ENCODE results near the gene CADPS2. TPM values are rescaled to one million over a fixed set of nuclear protein-coding genes. Genes with fewer than 3 reads are reported as not detected.

Gene CADPS2
- total RNA-seq, 1 donor from 2014 or later: 19.1 TPM

DNA sequence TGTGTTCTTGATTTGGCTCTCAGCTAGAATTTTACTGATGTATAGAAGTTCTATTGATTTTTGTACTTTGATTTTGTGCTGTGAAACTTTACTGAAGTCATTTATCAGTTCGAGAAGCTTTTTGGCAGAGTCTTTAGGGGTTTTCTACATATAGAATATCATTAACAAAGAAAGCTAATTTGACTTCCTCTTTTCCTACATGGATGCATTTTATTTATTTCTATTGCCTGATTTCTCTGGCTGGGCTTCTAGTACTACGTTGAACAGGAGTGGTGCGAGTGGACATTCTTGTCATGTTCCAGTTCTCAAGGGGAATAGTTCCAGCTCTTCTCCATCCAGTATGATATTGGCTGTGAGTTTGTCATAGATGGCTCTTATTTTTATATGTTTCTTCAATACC lies 252.8 kb downstream of the CADPS2 start:
- Histone ChIP-seq H3K36me3 (no peaks in the 10 kb centered on the region), H3K4me2 (no peak overlapping the region), H3K9ac (no peak overlapping the region), H3K27me3 (no peaks in the 10 kb centered on the region), H4K20me1 (ENCODE audit: low read depth) (no peaks in the 10 kb centered on the region), H3K4me1 (no peaks in the 10 kb centered on the region), H3K79me2 (ENCODE audit: low read depth) (no peaks in the 10 kb centered on the region), H3F3A (ENCODE audit: low read depth) (no peaks in the 10 kb centered on the region), H2AFZ (replicated peaks) (no peak overlapping the region), H3K9me3 (ENCODE audit: low read depth) (no peaks in the 10 kb centered on the region), H3K4me3 (no peak overlapping the region), H3K27ac (no peak overlapping the region)
- Mint-ChIP-seq H3K4me1 (no peaks in the 10 kb centered on the region), H3K4me3 (no peak overlapping the region), H3K36me3 (no peaks in the 10 kb centered on the region), H3K27me3 (ENCODE audit: insufficient read depth, low read depth) (no peaks in the 10 kb centered on the region), H3K9me3 (peaks cover 6% of the 10 kb centered on the region), H3K27ac (no peak overlapping the region)
- no peak for DNase-seq (ENCODE audit: low spot score)
- TF ChIP-seq, protein P1, sequence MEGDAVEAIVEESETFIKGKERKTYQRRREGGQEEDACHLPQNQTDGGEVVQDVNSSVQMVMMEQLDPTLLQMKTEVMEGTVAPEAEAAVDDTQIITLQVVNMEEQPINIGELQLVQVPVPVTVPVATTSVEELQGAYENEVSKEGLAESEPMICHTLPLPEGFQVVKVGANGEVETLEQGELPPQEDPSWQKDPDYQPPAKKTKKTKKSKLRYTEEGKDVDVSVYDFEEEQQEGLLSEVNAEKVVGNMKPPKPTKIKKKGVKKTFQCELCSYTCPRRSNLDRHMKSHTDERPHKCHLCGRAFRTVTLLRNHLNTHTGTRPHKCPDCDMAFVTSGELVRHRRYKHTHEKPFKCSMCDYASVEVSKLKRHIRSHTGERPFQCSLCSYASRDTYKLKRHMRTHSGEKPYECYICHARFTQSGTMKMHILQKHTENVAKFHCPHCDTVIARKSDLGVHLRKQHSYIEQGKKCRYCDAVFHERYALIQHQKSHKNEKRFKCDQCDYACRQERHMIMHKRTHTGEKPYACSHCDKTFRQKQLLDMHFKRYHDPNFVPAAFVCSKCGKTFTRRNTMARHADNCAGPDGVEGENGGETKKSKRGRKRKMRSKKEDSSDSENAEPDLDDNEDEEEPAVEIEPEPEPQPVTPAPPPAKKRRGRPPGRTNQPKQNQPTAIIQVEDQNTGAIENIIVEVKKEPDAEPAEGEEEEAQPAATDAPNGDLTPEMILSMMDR (IDR thresholded peaks at IDR 0.05): no peak
- no peak for TF ChIP-seq EZH2phosphoT487 (IDR thresholded peaks at IDR 0.05)
- TF ChIP-seq EZH2 (IDR thresholded peaks at IDR 0.05): no peak

DNA sequence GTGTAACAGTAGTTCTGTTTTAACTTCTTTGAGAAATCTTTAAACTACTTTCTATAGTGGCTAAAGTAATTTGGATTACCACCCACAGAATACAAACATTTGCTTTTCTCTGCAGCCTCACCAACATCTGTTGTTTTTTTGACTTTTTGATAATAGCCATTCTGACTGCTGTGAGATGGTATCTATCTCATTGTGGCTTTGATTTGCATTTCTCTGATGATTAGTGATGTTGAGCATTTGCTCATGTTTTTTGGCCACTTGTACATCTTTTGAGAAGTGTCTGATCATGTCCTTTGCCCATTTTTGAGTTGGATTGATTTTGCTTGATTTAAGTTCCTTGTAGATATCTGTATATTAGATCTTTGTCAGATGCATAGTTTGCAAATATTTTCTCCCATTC lies 254.0 kb downstream of the CADPS2 start:
- H3K4me2 ChIP-seq: no peak overlapping the region
- no peaks in the 10 kb centered on the region for H3K27me3 ChIP-seq

DNA sequence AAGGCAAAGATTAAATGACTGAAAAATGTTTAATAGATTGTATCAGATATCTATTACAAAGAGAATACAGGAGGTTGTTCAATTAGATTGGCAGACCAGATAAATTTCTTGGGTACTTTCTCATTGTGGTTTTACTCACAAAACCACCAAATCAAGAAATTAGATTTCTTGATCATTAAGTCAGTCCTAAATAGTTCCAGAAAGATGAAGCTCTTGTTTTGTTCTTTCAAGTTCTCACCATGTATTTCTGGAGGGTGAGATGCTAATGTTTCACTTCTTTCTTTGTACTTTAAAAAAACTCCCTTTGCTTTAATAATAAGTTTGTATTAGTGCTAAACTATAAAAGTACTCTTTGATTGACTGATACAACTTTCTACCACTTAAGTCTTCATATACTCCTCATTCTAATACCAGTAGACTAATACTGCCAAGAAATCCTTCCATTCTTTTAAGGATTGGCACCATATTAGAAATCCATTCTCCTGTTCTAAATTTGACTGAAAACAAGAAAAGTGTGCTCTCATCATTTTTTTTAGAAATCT lies 256.8 kb downstream of the CADPS2 start:
- Mint-ChIP-seq H3K4me1 (no peaks in the 10 kb centered on the region), H3K27me3 (ENCODE audit: insufficient read depth, low read depth) (no peaks in the 10 kb centered on the region), H3K9me3 (no peaks in the 10 kb centered on the region), H3K36me3 (peaks cover 2% of the 10 kb centered on the region), H3K27ac (no peak overlapping the region), H3K4me3 (no peak overlapping the region)
- TF ChIP-seq, protein P1 (IDR thresholded peaks at IDR 0.05): no peak
- TF ChIP-seq EZH2 (IDR thresholded peaks at IDR 0.05) (no peak), EZH2phosphoT487 (IDR thresholded peaks at IDR 0.05) (no peak)
- Histone ChIP-seq H3K27me3 (no peaks in the 10 kb centered on the region), H4K20me1 (ENCODE audit: low read depth) (no peaks in the 10 kb centered on the region), H3K4me2 (no peak overlapping the region), H3K79me2 (ENCODE audit: low read depth) (no peaks in the 10 kb centered on the region), H3K4me3 (no peak overlapping the region), H2AFZ (replicated peaks) (no peak overlapping the region), H3K27ac (no peak overlapping the region), H3K9ac (no peak overlapping the region), H3K36me3 (no peaks in the 10 kb centered on the region), H3K9me3 (ENCODE audit: low read depth) (no peaks in the 10 kb centered on the region), H3F3A (ENCODE audit: low read depth) (no peaks in the 10 kb centered on the region), H3K4me1 (no peaks in the 10 kb centered on the region)
- no peak for DNase-seq (ENCODE audit: low spot score)

More for the DNA sequence above, 254.0 kb downstream of the CADPS2 start:
- no peak overlapping the region for H3K9ac ChIP-seq
- no peaks in the 10 kb centered on the region for H4K20me1 ChIP-seq (ENCODE audit: low read depth)
- no peaks in the 10 kb centered on the region for H3F3A ChIP-seq (ENCODE audit: low read depth)
- no peak overlapping the region for H2AFZ ChIP-seq (replicated peaks)
- Mint-ChIP-seq H3K9me3 (peaks cover 6% of the 10 kb centered on the region), H3K27me3 (ENCODE audit: insufficient read depth, low read depth) (no peaks in the 10 kb centered on the region), H3K27ac (no peak overlapping the region), H3K4me3 (no peak overlapping the region), H3K36me3 (no peaks in the 10 kb centered on the region), H3K4me1 (no peaks in the 10 kb centered on the region)
- H3K36me3 ChIP-seq: no peaks in the 10 kb centered on the region
- H3K79me2 ChIP-seq (ENCODE audit: low read depth): no peaks in the 10 kb centered on the region
- no peaks in the 10 kb centered on the region for H3K9me3 ChIP-seq (ENCODE audit: low read depth)
- DNase-seq (ENCODE audit: low spot score): no peak
- no peak overlapping the region for H3K4me3 ChIP-seq
- no peak overlapping the region for H3K27ac ChIP-seq
- TF ChIP-seq EZH2phosphoT487 (IDR thresholded peaks at IDR 0.05): no peak
- TF ChIP-seq EZH2 (IDR thresholded peaks at IDR 0.05): no peak
- TF ChIP-seq, protein P1 (IDR thresholded peaks at IDR 0.05): no peak
- H3K4me1 ChIP-seq: no peaks in the 10 kb centered on the region

Measured in neural progenitor cell (in vitro differentiated cells).